ENCODE results near the gene KCNIP1. TPM values are rescaled to one million over a fixed set of nuclear protein-coding genes. Genes with fewer than 3 reads are reported as not detected.
"Not testable (repeated sequence)": the region's sequence is repeated elsewhere in the genome, so short reads cannot be mapped to it uniquely, and the experiment has no call there.

Gene KCNIP1
- total and polyA plus RNA-seq, 2 of the 8 experiments (the other 6 are each of a cell fraction or from before 2014, with no cell fraction given), result 0.52 to 0.83 TPM

- not testable (repeated sequence) for H2AFZ ChIP-seq (ENCODE audit: low read length); DNase-seq (ENCODE audit: low read depth in 1 of 2, low spot score in 2 of 2); H3K14ac ChIP-seq (ENCODE audit: insufficient read length); H2BK15ac ChIP-seq (ENCODE audit: low read length); H3K9ac ChIP-seq (replicated peaks in 1 of 4; ENCODE audit: extremely low read depth in 1 of 4, low read depth in 3 of 4, low read length in 3 of 4); H3K79me1 ChIP-seq (ENCODE audit: low read depth, low read length); H3K23ac ChIP-seq (ENCODE audit: insufficient read length); H3K27me3 ChIP-seq (replicated peaks in 1 of 4; ENCODE audit: control insufficient read depth in 3 of 4, extremely low read depth in 1 of 4, insufficient read depth in 3 of 4, low read length in 3 of 4); H3K27ac ChIP-seq (ENCODE audit: low read depth, low read length); H4K5ac ChIP-seq (ENCODE audit: insufficient read length, low read depth, low read length); H3K36me3 ChIP-seq (ENCODE audit: control insufficient read depth in 2 of 4, insufficient read depth in 4 of 4, low read length in 3 of 4); H2BK12ac ChIP-seq (ENCODE audit: low read depth, low read length); H4K91ac ChIP-seq (replicated peaks; ENCODE audit: insufficient read length, low read length); FAIRE-seq; H2AK5ac ChIP-seq (ENCODE audit: low read depth, low read length); H2BK120ac ChIP-seq (replicated peaks; ENCODE audit: low read depth, low read length); H3K9me3 ChIP-seq (ENCODE audit: insufficient read depth in 2 of 2, low read depth in 1 of 2, low read length in 1 of 2); H3K23me2 ChIP-seq (ENCODE audit: low read depth, low read length); H4K20me1 ChIP-seq (replicated peaks in 1 of 2; ENCODE audit: control insufficient read depth in 1 of 2, insufficient read depth in 2 of 2, low read length in 2 of 2); H4K8ac ChIP-seq (ENCODE audit: extremely low read depth, insufficient read depth, low read length); H3K4ac ChIP-seq (replicated peaks; ENCODE audit: insufficient read length, low read depth, low read length); H3K56ac ChIP-seq (replicated peaks; ENCODE audit: insufficient read length, low read depth, low read length); H3K79me2 ChIP-seq (ENCODE audit: control insufficient read depth in 1 of 2, insufficient read depth in 2 of 2, low read length in 2 of 2); H3K18ac ChIP-seq (ENCODE audit: extremely low read depth, low read length); H2BK20ac ChIP-seq (ENCODE audit: low read length)
- H3K4me1 ChIP-seq (replicated peaks in 1 of 4; ENCODE audit: control insufficient read depth in 3 of 4, insufficient read depth in 4 of 4, low read length in 3 of 4), result peaks cover 6 to 13% (median 9%) of the 10 kb centered on the region in 4 experiments; a peak in 6 of 7 replicates
- ChIA-PET POLR2A (ENCODE audit: partially characterized antibody) (interaction anchor here (1.0 kb wide), 1 partner anchor 20 kb away, joined by 3 read pairs; no protein-coding TSS in a partner anchor), CTCF (ENCODE audit: partially characterized antibody) (interaction anchor here (0.7 kb wide), 1 partner anchor 17 kb away, joined by 3 read pairs; no protein-coding TSS in a partner anchor)
- H3K4me3 ChIP-seq (ENCODE audit: extremely low read depth in 1 of 4, insufficient read depth in 2 of 4, low read depth in 3 of 4, low read length in 4 of 4), result peak overlapping the region in 1 of 4 experiments; percentile 26; a peak in 1 of 8 replicates
- WGBS, 2 experiments (ENCODE audit: extremely low coverage in 1 of 2, insufficient coverage in 1 of 2, insufficient read length in 1 of 2, insufficient replicate concordance in 2 of 2, low coverage in 1 of 2, low lambda C conversion rate in 2 of 2, missing lambda C conversion rate in 1 of 2), result 86% methylated on average over 9 of the region's 9 CpGs; no CpG with 5 or more reads in 1 of the 2 experiments
- H2BK5ac ChIP-seq (ENCODE audit: low read depth, low read length), result peak overlapping the region; percentile 44; the same call in 1 of the 2 replicates
- H3K4me2 ChIP-seq (ENCODE audit: insufficient read depth in 1 of 2, low read depth in 2 of 2, low read length in 2 of 2), result 0 out of 4 replicates have a peak overlapping the region, but pooled peaks of 1 of the 2 experiments have one; percentile 21
Observed at GRCh38 chr5:170765868-170766267, 262.0 kb downstream of the KCNIP1 start.

Data from H1 (cell line).